OCI-LY3 (cell line): ENCODE data around the gene CHURC1.

Experiments
- CTCF ChIP-seq: fragments of 200-600, 300-600 bp; sonication (generic); IDR thresholded peaks from 2 replicates; pipeline ENCODE4 v1.5.1; 2014; ENCODE audit warnings: antibody characterized with exemption, low read length, low read depth
- EZH2phosphoT487 ChIP-seq: fragments of 200-600 bp; shearing (Covaris generic); IDR thresholded peaks from 2 replicates; pipeline ENCODE4 v1.6.1; 2018; ENCODE audit warnings: antibody characterized with exemption, mixed run types, low read depth

GRCh38 chr14:64954491-64955240, 40.4 kb downstream of the CHURC1 start:
- TF ChIP-seq CTCF (no peak), EZH2phosphoT487 (no peak)
